Muscle layer of colon (tissue), 2 donors: ENCODE measurements around the gene MAST3.

ENCODE experiments used
- H3K27ac ChIP-seq: one replicate; pipeline ENCODE4 v1.7.0; 2013; ENCODE audit warnings: low read depth, mild to moderate bottlenecking, low read length, moderate library complexity
- H3K27me3 ChIP-seq, 2 donors: one replicate each; pipeline ENCODE4 v1.7.0; 2013; ENCODE audit warnings: low read length in 2 of 2, mild to moderate bottlenecking in 2 of 2; ENCODE audit not compliant: insufficient read depth in 2 of 2, control insufficient read depth in 1 of 2
- H3K36me3 ChIP-seq: one replicate; pipeline ENCODE4 v1.7.0; 2013; ENCODE audit warnings: mild to moderate bottlenecking, low read length; ENCODE audit not compliant: insufficient read depth
- H3K4me1 ChIP-seq: one replicate; pipeline ENCODE4 v1.7.0; 2013; ENCODE audit warnings: mild to moderate bottlenecking, low read length; ENCODE audit not compliant: insufficient read depth
- H3K4me3 ChIP-seq, 2 donors: one replicate each; pipeline ENCODE4 v1.7.0; 2013; ENCODE audit warnings: low read length in 2 of 2, low read depth in 1 of 2, mild to moderate bottlenecking in 1 of 2, moderate library complexity in 1 of 2
- H3K9ac ChIP-seq: one replicate; pipeline ENCODE4 v1.7.0; 2013; ENCODE audit warnings: low read length
- H3K9me3 ChIP-seq: one replicate; pipeline ENCODE4 v1.7.0; 2013; ENCODE audit warnings: mild to moderate bottlenecking, low read length
- donor health status: abdominal sarcoma.
- donor health status: Adenocarcinoma of cecum.

Gene MAST3

DNA sequence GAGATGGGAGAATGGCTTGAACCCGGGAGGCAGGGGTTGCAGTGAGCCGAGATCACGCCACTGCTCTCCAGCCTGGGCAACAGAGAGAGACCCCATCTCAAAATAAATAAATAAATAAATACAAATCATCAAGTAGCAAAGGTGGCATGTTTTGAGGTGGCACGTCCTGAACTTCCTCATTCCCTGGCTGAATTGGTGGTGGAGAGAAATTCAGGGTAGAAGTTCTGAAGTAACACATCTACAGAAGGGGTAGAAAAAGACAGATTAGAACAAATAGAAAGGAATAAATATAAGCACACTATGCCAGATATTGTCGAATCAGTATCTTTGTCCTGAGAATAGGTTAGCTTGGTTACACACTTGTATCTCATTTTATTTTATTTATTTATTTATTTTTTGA lies 82.4 kb downstream of the MAST3 start:
- no peaks in the 10 kb centered on the region for H3K4me1 ChIP-seq
- no peak overlapping the region for H3K4me3 ChIP-seq
- no peak overlapping the region for H3K27ac ChIP-seq
- no peaks in the 10 kb centered on the region for H3K9me3 ChIP-seq
- no peaks in the 10 kb centered on the region for H3K36me3 ChIP-seq
- no peak overlapping the region for H3K9ac ChIP-seq
- no peaks in the 10 kb centered on the region for H3K27me3 ChIP-seq

DNA sequence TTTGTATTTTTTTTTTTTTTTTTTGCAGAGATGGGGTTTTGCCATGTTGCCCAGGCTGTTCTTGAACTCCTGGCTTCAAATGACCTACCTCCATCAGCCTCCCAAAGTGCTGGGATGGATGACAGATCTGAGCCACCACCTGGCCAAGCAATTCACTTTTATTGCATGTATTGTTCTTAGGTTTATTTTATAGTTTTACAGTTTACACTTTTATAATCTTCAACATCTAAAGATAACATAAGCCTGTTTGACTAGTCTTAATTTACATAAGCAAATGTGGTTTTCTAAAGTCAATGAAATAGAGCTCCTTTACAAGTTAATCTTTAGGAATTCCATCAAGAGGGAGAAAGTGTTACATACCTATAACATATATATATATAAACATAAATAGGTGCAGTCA lies 86.0 kb downstream of the MAST3 start:
- H3K4me1 ChIP-seq, result no peaks in the 10 kb centered on the region
- H3K27me3 ChIP-seq, result no peaks in the 10 kb centered on the region
- H3K9ac ChIP-seq, result no peak overlapping the region
- no peak overlapping the region for H3K27ac ChIP-seq
- no peaks in the 10 kb centered on the region for H3K9me3 ChIP-seq
- H3K4me3 ChIP-seq, result no peak overlapping the region
- no peaks in the 10 kb centered on the region for H3K36me3 ChIP-seq

DNA sequence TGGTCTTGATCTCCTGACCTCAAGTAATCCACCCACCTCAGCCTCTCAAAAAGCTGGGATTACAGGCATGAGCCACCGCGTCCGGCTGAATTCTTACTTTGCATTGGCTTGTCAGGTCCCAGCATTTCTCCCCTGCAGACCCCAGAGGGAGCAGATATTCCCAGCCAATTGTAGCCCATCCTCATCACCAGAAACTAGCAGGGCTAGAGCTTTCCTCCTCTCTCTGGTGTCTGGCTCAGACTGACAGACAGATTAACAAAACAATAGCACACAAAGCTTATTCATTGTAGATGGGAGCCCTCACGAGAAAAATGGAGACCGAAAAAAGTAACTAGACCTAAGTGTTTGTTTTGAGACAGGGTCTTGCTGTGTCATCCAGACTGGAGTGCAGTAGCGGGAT lies 88.0 kb downstream of the MAST3 start:
- H3K4me1 ChIP-seq, result no peaks in the 10 kb centered on the region
- H3K36me3 ChIP-seq, result no peaks in the 10 kb centered on the region
- no peak overlapping the region for H3K27ac ChIP-seq

DNA sequence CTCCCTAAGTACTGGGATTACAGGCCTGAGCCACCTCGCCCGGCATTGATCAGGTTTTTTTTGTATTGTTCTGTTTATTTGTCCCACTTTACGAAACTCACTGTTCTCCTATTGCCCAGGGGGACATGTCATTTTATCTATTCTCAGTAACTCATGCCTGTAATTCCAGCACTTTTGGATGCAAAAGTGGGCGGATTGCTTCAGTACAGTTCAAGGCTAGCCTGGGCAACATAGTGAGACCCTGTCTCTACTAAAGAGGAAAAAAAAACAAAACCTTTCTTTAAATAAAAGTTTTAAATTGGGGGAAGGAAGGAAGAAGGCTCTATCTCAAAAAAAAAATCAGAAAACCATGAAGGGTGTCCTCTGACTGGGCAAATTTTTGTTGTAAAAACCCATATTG lies 92.7 kb downstream of the MAST3 start:
- Histone ChIP-seq H3K9ac (no peak overlapping the region), H3K9me3 (no peaks in the 10 kb centered on the region), H3K36me3 (no peaks in the 10 kb centered on the region), H3K27ac (no peak overlapping the region), H3K4me3 (no peak overlapping the region), H3K4me1 (peaks cover 23% of the 10 kb centered on the region), H3K27me3 (no peaks in the 10 kb centered on the region)

More for the DNA sequence above, 88.0 kb downstream of the MAST3 start:
- no peak overlapping the region for H3K4me3 ChIP-seq
- no peaks in the 10 kb centered on the region for H3K27me3 ChIP-seq
- H3K9me3 ChIP-seq, result no peaks in the 10 kb centered on the region
- no peak overlapping the region for H3K9ac ChIP-seq

DNA sequence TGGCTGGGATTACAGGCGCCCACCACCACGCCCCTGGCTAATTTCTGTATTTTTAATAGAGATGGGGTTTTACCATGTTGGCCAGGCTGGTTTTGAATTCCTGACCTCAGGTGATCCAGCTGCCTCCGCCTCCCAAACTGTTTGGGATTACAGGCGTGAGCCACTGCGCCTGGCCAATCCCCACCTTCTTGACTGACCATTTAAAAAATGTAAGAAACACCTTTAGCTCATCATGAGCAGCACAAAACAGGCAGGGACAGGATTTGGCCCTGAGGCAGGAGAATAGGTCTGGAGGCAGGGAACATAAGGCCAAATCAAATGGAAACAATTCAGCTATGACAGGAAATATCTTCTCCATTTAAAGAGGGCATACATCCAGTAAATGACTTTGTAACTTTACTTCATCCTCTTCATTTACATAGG lies 94.1 kb downstream of the MAST3 start:
- Histone ChIP-seq H3K27ac (no peak overlapping the region), H3K4me3 (peak overlapping the region in 1 of 2 donors; percentile 88), H3K27me3 (no peaks in the 10 kb centered on the region), H3K9me3 (no peaks in the 10 kb centered on the region), H3K4me1 (peaks cover 23% of the 10 kb centered on the region), H3K9ac (peak overlapping the region; percentile 90), H3K36me3 (peaks cover 7% of the 10 kb centered on the region)

DNA sequence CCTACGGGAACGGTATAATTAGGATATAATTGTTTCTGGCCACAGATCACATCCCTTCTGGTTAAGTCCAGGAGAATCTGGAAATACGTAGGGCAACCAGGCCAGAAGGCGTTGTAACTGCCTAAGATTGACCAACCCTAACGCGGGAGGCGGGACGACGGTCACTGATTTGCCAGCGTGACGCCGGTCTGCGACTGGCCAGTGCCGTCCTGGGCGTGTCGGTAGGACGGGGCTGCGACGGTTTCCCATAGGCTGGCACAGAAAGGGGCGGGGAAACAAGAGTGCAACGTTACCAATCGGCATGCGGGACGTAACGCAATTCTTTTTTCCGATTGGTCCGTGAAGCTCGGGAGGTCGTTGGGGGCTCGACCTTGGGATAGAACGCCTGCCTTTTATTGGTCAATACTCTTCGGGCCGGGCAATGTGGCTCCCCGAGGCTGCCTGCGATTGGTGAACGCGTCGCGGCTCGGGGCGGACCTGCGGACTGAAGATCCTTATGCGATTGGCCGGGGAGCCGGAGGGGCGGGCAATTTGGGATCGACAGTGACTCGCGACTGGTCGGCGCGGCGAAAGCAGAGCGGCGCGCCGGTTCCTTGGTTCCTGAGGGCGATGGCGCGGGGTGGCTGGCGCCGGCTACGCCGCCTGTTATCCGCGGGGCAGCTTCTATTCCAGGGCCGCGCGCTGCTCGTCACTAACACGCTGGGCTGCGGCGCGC lies 95.3 kb downstream of the MAST3 start, which contains the start of gene MPV17L2:
MPV17L2 (plus strand) TSS at position 546 of the 715 bp plus-strand sequence; CDS start at position 610, 64 bp downstream.
- H3K4me3 ChIP-seq, result peak within 1 kb of the TSS; percentile 88 to 98
- H3K36me3 ChIP-seq, result peaks cover 7% of the 10 kb centered on the region
- peak within 1 kb of the TSS; percentile 90 for H3K9ac ChIP-seq
- peak within 1 kb of the TSS; percentile 97 for H3K27ac ChIP-seq
- peaks cover 23% of the 10 kb centered on the region for H3K4me1 ChIP-seq
- no peaks in the 10 kb centered on the region for H3K27me3 ChIP-seq
- H3K9me3 ChIP-seq, result no peaks in the 10 kb centered on the region

DNA sequence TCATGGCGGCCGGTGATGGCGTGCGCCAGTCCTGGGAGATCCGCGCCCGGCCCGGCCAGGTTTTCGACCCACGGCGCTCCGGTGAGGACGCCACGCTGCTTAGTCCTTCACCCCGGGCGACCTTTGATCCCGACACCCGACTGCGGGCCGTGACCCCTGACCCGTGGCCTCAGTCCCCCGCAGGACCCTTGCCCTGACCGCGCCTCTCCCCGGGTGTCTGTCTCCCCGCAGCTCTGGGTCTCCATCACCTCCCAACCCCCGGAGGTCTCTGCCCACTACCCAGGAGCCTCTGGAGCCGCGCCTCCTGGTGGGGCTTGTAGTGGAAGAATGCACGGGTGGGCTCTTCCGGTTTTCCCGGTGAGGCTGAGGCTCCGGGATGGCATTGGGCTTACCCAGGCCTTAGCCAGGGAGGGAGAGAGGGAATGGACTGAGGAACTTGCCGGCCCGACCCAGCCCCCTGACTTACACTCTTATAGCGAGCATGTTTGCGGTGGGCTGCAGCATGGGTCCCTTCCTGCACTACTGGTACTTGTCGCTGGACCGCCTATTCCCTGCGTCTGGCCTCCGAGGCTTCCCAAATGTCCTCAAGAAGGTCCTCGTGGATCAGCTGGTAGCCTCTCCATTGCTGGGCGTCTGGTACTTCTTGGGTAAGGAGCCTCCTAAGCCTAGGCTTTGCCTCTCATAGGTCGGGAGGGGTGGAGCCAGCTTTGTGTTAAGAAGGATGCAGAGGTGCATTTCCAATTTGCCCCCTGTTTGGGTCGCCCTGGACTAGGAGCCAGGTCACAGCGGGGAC lies 96.0 kb downstream of the MAST3 start:
- Histone ChIP-seq H3K27ac (peak overlapping the region; percentile 85), H3K4me3 (peak overlapping the region; percentile 75 to 98), H3K4me1 (peaks cover 23% of the 10 kb centered on the region), H3K9me3 (no peaks in the 10 kb centered on the region), H3K9ac (peak overlapping the region; percentile 49), H3K36me3 (peaks cover 14% of the 10 kb centered on the region), H3K27me3 (no peaks in the 10 kb centered on the region)

DNA sequence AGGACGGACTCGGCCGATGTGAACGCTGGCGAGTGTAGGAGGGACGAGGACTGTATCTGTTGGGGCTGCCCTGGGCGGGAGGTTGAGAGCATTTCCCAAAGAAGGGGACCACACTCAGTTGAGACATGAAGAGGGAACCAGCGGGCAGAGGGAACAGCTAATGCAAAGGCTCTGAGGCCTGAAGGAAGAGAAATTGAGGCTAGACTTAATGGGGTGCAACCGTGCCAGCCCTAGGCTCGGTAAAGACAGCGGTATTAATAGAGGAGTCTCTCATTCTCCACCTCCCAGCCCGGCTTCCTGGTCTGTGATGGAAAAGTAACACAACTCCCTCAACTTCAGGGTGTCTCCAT lies 96.6 kb downstream of the MAST3 start:
- Histone ChIP-seq H3K27ac (peak overlapping the region; percentile 85), H3K36me3 (peaks cover 16% of the 10 kb centered on the region), H3K9me3 (no peaks in the 10 kb centered on the region), H3K9ac (peak overlapping the region; percentile 24), H3K4me1 (peaks cover 23% of the 10 kb centered on the region), H3K4me3 (peak overlapping the region in 1 of 2 donors; percentile 75), H3K27me3 (no peaks in the 10 kb centered on the region)

DNA sequence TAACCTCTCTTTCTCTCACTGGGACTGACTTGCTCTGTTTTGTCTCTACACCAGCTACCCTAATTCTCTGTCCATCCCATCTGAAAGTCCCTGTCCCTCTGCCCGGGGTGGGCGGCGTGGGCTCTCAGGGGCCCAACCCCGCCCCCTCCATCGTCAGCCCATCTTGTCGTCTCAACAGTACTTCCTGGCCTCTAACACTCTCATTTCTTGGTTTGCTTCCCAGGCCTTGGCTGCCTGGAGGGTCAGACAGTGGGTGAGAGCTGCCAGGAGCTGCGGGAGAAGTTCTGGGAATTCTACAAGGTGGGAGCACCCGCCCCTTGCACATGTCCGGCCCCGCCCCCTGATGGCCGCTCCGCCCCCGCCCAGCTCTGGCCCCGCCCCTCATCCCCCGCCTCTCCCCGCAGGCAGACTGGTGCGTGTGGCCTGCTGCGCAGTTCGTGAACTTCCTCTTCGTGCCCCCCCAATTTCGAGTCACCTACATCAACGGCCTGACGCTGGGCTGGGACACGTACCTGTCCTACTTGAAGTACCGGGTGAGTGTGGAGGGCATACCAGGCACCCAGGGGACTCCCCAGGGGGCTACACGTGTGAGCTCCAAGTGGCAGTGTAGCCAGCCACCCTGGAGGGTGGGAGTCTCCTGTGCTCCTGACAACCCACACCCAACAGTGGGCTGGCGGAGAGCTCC lies 97.1 kb downstream of the MAST3 start:
- Histone ChIP-seq H3K9ac (peak overlapping the region; percentile 68), H3K4me3 (peak overlapping the region in 1 of 2 donors; percentile 75), H3K27ac (peak overlapping the region; percentile 47)

DNA sequence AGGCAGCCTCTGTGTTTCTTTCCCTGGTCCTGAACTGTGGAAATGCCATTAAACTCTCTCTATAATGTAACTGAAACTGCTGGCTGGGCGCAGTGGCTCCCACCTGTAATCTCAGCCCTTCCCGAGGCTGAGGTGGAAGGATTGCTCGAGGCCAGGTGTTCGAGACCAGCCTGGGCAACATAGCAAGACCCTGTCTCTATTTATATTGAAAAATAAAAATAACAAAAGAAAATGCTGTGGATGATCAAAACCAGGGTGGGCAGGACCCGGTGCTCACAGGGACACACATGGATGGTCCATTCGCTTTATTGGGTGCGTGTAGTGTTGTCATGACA lies 98.9 kb downstream of the MAST3 start:
- Histone ChIP-seq H3K9ac (no peak overlapping the region), H3K9me3 (no peaks in the 10 kb centered on the region), H3K27me3 (no peaks in the 10 kb centered on the region), H3K4me1 (peaks cover 22% of the 10 kb centered on the region), H3K36me3 (peaks cover 22% of the 10 kb centered on the region), H3K4me3 (no peak overlapping the region), H3K27ac (no peak overlapping the region)

More for the DNA sequence above, 97.1 kb downstream of the MAST3 start:
- Histone ChIP-seq H3K9me3 (no peaks in the 10 kb centered on the region), H3K27me3 (no peaks in the 10 kb centered on the region), H3K4me1 (peaks cover 23% of the 10 kb centered on the region), H3K36me3 (peaks cover 16% of the 10 kb centered on the region)

DNA sequence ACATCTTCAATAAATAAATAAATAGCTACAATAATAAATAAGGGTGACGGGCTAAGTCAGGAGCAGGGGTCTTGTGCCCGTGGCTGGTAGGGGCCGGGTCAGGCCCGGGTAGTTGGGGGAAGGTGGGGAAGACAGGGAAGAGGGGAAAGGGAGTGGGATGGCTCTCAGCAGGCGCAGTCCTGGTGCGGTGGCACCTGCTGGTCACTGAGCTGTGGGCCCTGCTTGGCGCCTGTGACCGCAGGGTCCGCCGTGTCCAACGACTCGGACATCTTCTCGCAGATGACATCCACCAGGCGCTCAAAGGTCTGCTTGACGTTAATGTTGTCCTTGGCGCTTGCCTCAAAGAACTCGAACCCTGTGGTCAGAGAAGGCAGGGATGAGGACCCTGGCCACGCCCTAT lies 99.7 kb downstream of the MAST3 start:
- Histone ChIP-seq H3K36me3 (peaks cover 22% of the 10 kb centered on the region), H3K27me3 (no peaks in the 10 kb centered on the region), H3K9me3 (no peaks in the 10 kb centered on the region), H3K4me1 (peaks cover 14% of the 10 kb centered on the region), H3K4me3 (no peak overlapping the region), H3K27ac (no peak overlapping the region), H3K9ac (no peak overlapping the region)
